Measurements from ENCODE around the gene UVRAG.

GRCh38 chr11:76069001-76069400, 254.0 kb downstream of the UVRAG start:
- no peak for TF ChIP-seq CTCF (optimal IDR thresholded peaks at IDR 0.05 in 1 of 3, IDR thresholded peaks at IDR 0.05 in 1 of 3, conservative IDR thresholded peaks at IDR 0.05 in 1 of 3; ENCODE audit: extremely low read depth in 1 of 3, insufficient read depth in 2 of 3, low read length in 3 of 3)
- no peak for TF ChIP-seq EZH2 (IDR thresholded peaks at IDR 0.05; ENCODE audit: low read length)
